Activated naive CD4-positive, alpha-beta T cell treated with anti-CD3 and anti-CD28 coated beads, Interleukin-2, amount 50 U/mL, for 72 hours (primary cell): ENCODE measurements around the gene LDB1. TPM values are rescaled to one million over a fixed set of nuclear protein-coding genes. Genes with fewer than 3 reads are reported as not detected.

Source experiments
- ATAC-seq, 2 donors: fragments of 150-1000 bp; cut with Tn5 transposase; 2 replicates each; pipeline ENCODE4 v1.10.0; 2021; ENCODE audit warnings: mild to moderate bottlenecking in 2 of 2, moderate library complexity in 2 of 2
- DNase-seq, 2 donors: peaks; one replicate each; pipeline ENCODE4 v3.0.0; 2021 to 2022; ENCODE audit warnings: low spot score in 2 of 2
- H3K27ac Mint-ChIP-seq, 2 donors: one replicate each; pipeline ENCODE4 v1.8.0; 2022; ENCODE audit warnings: mild to moderate bottlenecking in 2 of 2, mixed read lengths in 2 of 2
- H3K36me3 Mint-ChIP-seq, 2 donors: one replicate each; pipeline ENCODE4 v1.8.0; 2022; ENCODE audit warnings: mixed read lengths in 2 of 2
- H3K9me3 Mint-ChIP-seq, 2 donors: one replicate each; pipeline ENCODE4 v1.8.0; 2022; ENCODE audit warnings: mixed read lengths in 2 of 2
- total RNA-seq, 2 donors: library from RNA; stranded (reverse); gene quantifications; one replicate each; pipeline ENCODE4 v1.2.3, GENCODE V29; 2022

Gene LDB1
- total RNA-seq, 2 donors from 2014 or later = 68.7 to 94.9 TPM

GRCh38 chr10:102096449-102096848 is 23.7 kb downstream of the LDB1 start:
- no peaks in the 10 kb centered on the region for H3K36me3 Mint-ChIP-seq
- H3K9me3 Mint-ChIP-seq = no peaks in the 10 kb centered on the region
- no peak overlapping the region for H3K27ac Mint-ChIP-seq
- no peak for DNase-seq
- ATAC-seq = no peak

GRCh38 chr10:102090772-102091171 is 29.4 kb downstream of the LDB1 start:
- H3K9me3 Mint-ChIP-seq = no peaks in the 10 kb centered on the region
- H3K36me3 Mint-ChIP-seq = no peaks in the 10 kb centered on the region
- DNase-seq (no peak), ATAC-seq (no peak)
- H3K27ac Mint-ChIP-seq = peak overlapping the region in 1 of 2 donors; percentile 15

GRCh38 chr10:102086196-102086595 is 34.0 kb downstream of the LDB1 start:
- ATAC-seq (no peak), DNase-seq (no peak)
- Mint-ChIP-seq H3K27ac (no peak overlapping the region), H3K36me3 (no peaks in the 10 kb centered on the region), H3K9me3 (no peaks in the 10 kb centered on the region)

- Mint-ChIP-seq H3K27ac (no peak overlapping the region), H3K9me3 (no peaks in the 10 kb centered on the region), H3K36me3 (no peaks in the 10 kb centered on the region)
- ATAC-seq (no peak), DNase-seq (no peak)
Measured at GRCh38 chr10:102085336-102085735, 34.8 kb downstream of the LDB1 start.

GRCh38 chr10:102083541-102083940 is 36.6 kb downstream of the LDB1 start:
- DNase-seq (no peak), ATAC-seq (no peak)
- Mint-ChIP-seq H3K9me3 (no peaks in the 10 kb centered on the region), H3K27ac (no peak overlapping the region), H3K36me3 (no peaks in the 10 kb centered on the region)

GRCh38 chr10:102072673-102073527 is 47.3 kb downstream of the LDB1 start:
- ATAC-seq (peak; percentile 91 to 95), DNase-seq (peak; percentile 74 to 84)
- Mint-ChIP-seq H3K36me3 (no peaks in the 10 kb centered on the region), H3K27ac (no peak overlapping the region), H3K9me3 (no peaks in the 10 kb centered on the region)

- ATAC-seq (no peak), DNase-seq (no peak)
- Mint-ChIP-seq H3K27ac (peak overlapping the region; percentile 19 to 22), H3K36me3 (peaks cover 0 to 4% of the 10 kb centered on the region in 2 donors), H3K9me3 (no peaks in the 10 kb centered on the region)
Measured at GRCh38 chr10:102069071-102069470, 51.1 kb downstream of the LDB1 start.

- H3K9me3 Mint-ChIP-seq = no peaks in the 10 kb centered on the region
- ATAC-seq (no peak), DNase-seq (no peak)
- H3K36me3 Mint-ChIP-seq = peaks cover 0 to 4% of the 10 kb centered on the region in 2 donors
- no peak overlapping the region for H3K27ac Mint-ChIP-seq
Measured at GRCh38 chr10:102068216-102068615, 52.0 kb downstream of the LDB1 start.

GRCh38 chr10:102067091-102067916 is 52.9 kb downstream of the LDB1 start:
- no peak for ATAC-seq
- Mint-ChIP-seq H3K27ac (no peak overlapping the region), H3K36me3 (peaks cover 0 to 4% of the 10 kb centered on the region in 2 donors), H3K9me3 (no peaks in the 10 kb centered on the region)
- no peak for DNase-seq

- DNase-seq = no peak
- Mint-ChIP-seq H3K27ac (peak overlapping the region; percentile 92 to 96), H3K9me3 (no peaks in the 10 kb centered on the region), H3K36me3 (peaks cover 0 to 4% of the 10 kb centered on the region in 2 donors)
- ATAC-seq = no peak
Measured at GRCh38 chr10:102066399-102067088, 53.6 kb downstream of the LDB1 start.

- DNase-seq = peak; percentile 15 to 57
- H3K27ac Mint-ChIP-seq = peak overlapping the region; percentile 92 to 96
Measured at GRCh38 chr10:102065561-102066398, 54.4 kb downstream of the LDB1 start.

GRCh38 chr10:102064868-102065560 is 55.2 kb downstream of the LDB1 start, which contains the start of gene HPS6:
HPS6 (plus strand) TSS chr10:102065349; CDS start chr10:102065475, 126 bp downstream.
- H3K36me3 Mint-ChIP-seq = peaks cover 0 to 4% of the 10 kb centered on the region in 2 donors
- no peaks in the 10 kb centered on the region for H3K9me3 Mint-ChIP-seq
- peak within 1 kb of the TSS; percentile 92 to 96 for H3K27ac Mint-ChIP-seq
- peak; percentile 98 to 99 for ATAC-seq
- DNase-seq = peak; percentile 89 to 92

More at GRCh38 chr10:102065561-102066398, 54.4 kb downstream of the LDB1 start:
- no peaks in the 10 kb centered on the region for H3K9me3 Mint-ChIP-seq
- ATAC-seq = peak in 1 of 2 donors; percentile 26
- H3K36me3 Mint-ChIP-seq = peaks cover 0 to 4% of the 10 kb centered on the region in 2 donors

- ATAC-seq (no peak), DNase-seq (no peak)
- no peaks in the 10 kb centered on the region for H3K9me3 Mint-ChIP-seq
- H3K36me3 Mint-ChIP-seq = peaks cover 0 to 4% of the 10 kb centered on the region in 2 donors
- peak overlapping the region; percentile 81 to 90 for H3K27ac Mint-ChIP-seq
Measured at GRCh38 chr10:102064503-102064867, 55.7 kb downstream of the LDB1 start.

GRCh38 chr10:102059987-102060386 is 60.2 kb downstream of the LDB1 start:
- ATAC-seq (no peak), DNase-seq (no peak)
- Mint-ChIP-seq H3K9me3 (no peaks in the 10 kb centered on the region), H3K36me3 (peaks cover 5 to 6% of the 10 kb centered on the region in 2 donors), H3K27ac (no peak overlapping the region)
